GM21825 (cell line): ENCODE results near the gene MATK.

Source experiments
- ATAC-seq: cut with Tn5 transposase; IDR thresholded peaks from one replicate; pipeline ENCODE4 v1.9.1; 2021; ENCODE audit warnings: mild to moderate bottlenecking, moderate library complexity; ENCODE audit not compliant: unreplicated experiment

MATK gene

GRCh38 chr19:3790941-3791340, 4.8 kb upstream of the MATK start:
- ATAC-seq = no peak

- ATAC-seq = no peak
These were observed 4.1 kb upstream of the MATK start for GRCh38 chr19:3790209-3790734.

GRCh38 chr19:3788996-3789778, 3.0 kb upstream of the MATK start:
- ATAC-seq = no peak

- ATAC-seq = no peak
These were observed 687 bp downstream of the MATK start for GRCh38 chr19:3785451-3785937.

- no peak for ATAC-seq
These were observed 1.4 kb downstream of the MATK start for GRCh38 chr19:3784607-3785450.

GRCh38 chr19:3783660-3784584, 2.3 kb downstream of the MATK start:
- no peak for ATAC-seq

GRCh38 chr19:3782903-3783302, 3.3 kb downstream of the MATK start:
- ATAC-seq = no peak

GRCh38 chr19:3782330-3782729, 3.9 kb downstream of the MATK start:
- ATAC-seq = no peak

GRCh38 chr19:3781603-3782002, 4.6 kb downstream of the MATK start:
- no peak for ATAC-seq

GRCh38 chr19:3780786-3781304, 5.3 kb downstream of the MATK start:
- ATAC-seq = no peak

GRCh38 chr19:3778899-3779723, 7.1 kb downstream of the MATK start:
- ATAC-seq = no peak

GRCh38 chr19:3778104-3778867, 7.9 kb downstream of the MATK start:
- no peak for ATAC-seq

- ATAC-seq = no peak
These were observed 9.6 kb downstream of the MATK start for GRCh38 chr19:3776479-3777040.

- ATAC-seq = no peak
These were observed 10.3 kb downstream of the MATK start for GRCh38 chr19:3775831-3776230.

GRCh38 chr19:3775374-3775711, 10.8 kb downstream of the MATK start:
- ATAC-seq = no peak

GRCh38 chr19:3774621-3775373, 11.4 kb downstream of the MATK start:
- no peak for ATAC-seq

GRCh38 chr19:3773814-3774515, 12.2 kb downstream of the MATK start:
- ATAC-seq = no peak
